B cell (primary cell): Measurements from ENCODE around the gene HS3ST5. TPM values are rescaled to one million over a fixed set of nuclear protein-coding genes. Genes with fewer than 3 reads are reported as not detected.

Experiments
- ATAC-seq: fragments of 200-7000 bp; cut with Tn5 transposase; one replicate; pipeline ENCODE4 v1.10.0; 2021; ENCODE audit warnings: low read depth, mild to moderate bottlenecking, moderate number of reproducible peaks, moderate library complexity
- CTCF ChIA-PET: fragments of 350-600 bp; sonication (Branson Sonifier 250); formaldehyde crosslinking; loops from one replicate; lab custom pipeline; 2021; ENCODE audit warnings: antibody characterized with exemption, inconsistent platforms; lab: Charles Lee
- POLR2A ChIA-PET: fragments of 350-600 bp; sonication (Branson Sonifier 250); formaldehyde crosslinking; loops from one replicate; lab custom pipeline; 2021; ENCODE audit warnings: antibody characterized with exemption; lab: Charles Lee
- DNase-seq: peaks from one replicate; pipeline ENCODE4 v3.0.0; 2013
- H2AFZ ChIP-seq: 2 replicates; pipeline ENCODE4 v1.6.1; 2012; ENCODE audit warnings: mild to moderate bottlenecking, low read depth, low read length; ENCODE audit not compliant: insufficient read depth, poor library complexity, severe bottlenecking
- H3K27ac ChIP-seq, 2 donors: 1 replicate in 1 of 2; 2 replicates in 1 of 2; pipeline ENCODE4 v1.5.1; 2012 to 2013; ENCODE audit warnings: low read length in 2 of 2, mild to moderate bottlenecking in 2 of 2, moderate library complexity in 1 of 2
- H3K27me3 ChIP-seq, 4 experiments: fragments of 200-600 bp in 1 of 4; sonication (generic) in 1 of 4; replicated peaks in 1 of 4; 1 replicate in 2 of 4; 2 replicates in 2 of 4; pipeline versions ENCODE4 v1.6.1 to v1.7.0; 2013 to 2016; ENCODE audit warnings: low read length in 3 of 4, mild to moderate bottlenecking in 2 of 4, mixed read lengths in 1 of 4, moderate library complexity in 1 of 4; ENCODE audit not compliant: insufficient read depth in 4 of 4, control insufficient read depth in 3 of 4; ENCODE audit errors: control extremely low read depth in 1 of 4
- H3K36me3 ChIP-seq, 2 experiments: replicated peaks in 1 of 2; 1 replicate in 1 of 2; 2 replicates in 1 of 2; pipeline versions ENCODE4 v1.6.1 to v1.7.1; 2013; ENCODE audit warnings: low read length in 1 of 2; ENCODE audit not compliant: insufficient read depth in 2 of 2, control insufficient read depth in 1 of 2; ENCODE audit errors: control extremely low read depth in 1 of 2, extremely low read depth in 1 of 2
- H3K4me1 ChIP-seq, 2 donors: fragments of 200-600 bp in 1 of 2; sonication (generic) in 1 of 2; 1 replicate in 1 of 2; 2 replicates in 1 of 2; pipeline versions ENCODE4 v1.5.1 to v1.6.1; 2013 to 2017; ENCODE audit warnings: low read length in 2 of 2; ENCODE audit not compliant: control insufficient read depth in 2 of 2, insufficient read depth in 2 of 2
- H3K4me2 ChIP-seq: replicated peaks from 2 replicates; pipeline ENCODE3; 2012; ENCODE audit warnings: mild to moderate bottlenecking, low read depth, low read length; ENCODE audit not compliant: poor library complexity, severe bottlenecking
- H3K4me3 ChIP-seq, 5 experiments: fragments of 200-600 bp in 1 of 5; sonication (generic) in 1 of 5; 1 replicate in 3 of 5; 2 replicates in 2 of 5; pipeline versions ENCODE4 v1.5.1 to v1.7.0; 2011 to 2016; ENCODE audit warnings: low read length in 4 of 5, mild to moderate bottlenecking in 4 of 5, low read depth in 2 of 5, control low read depth in 1 of 5, moderate library complexity in 1 of 5; ENCODE audit not compliant: insufficient read depth in 1 of 5; ENCODE audit errors: control extremely low read depth in 1 of 5, extremely low read depth in 1 of 5
- H3K79me2 ChIP-seq: fragments of 200-600 bp; sonication (generic); one replicate; pipeline ENCODE4 v1.6.0; 2016; ENCODE audit warnings: low read length; ENCODE audit not compliant: control insufficient read depth, insufficient read depth
- H3K9ac ChIP-seq: fragments of 200-600 bp; sonication (generic); 2 replicates; pipeline ENCODE4 v1.6.1; 2017; ENCODE audit warnings: mild to moderate bottlenecking, low read length, moderate library complexity
- H3K9me3 ChIP-seq, 3 donors: one replicate each; pipeline versions ENCODE4 v1.6.1 to v1.7.1; 2013; ENCODE audit warnings: low read length in 2 of 3; ENCODE audit not compliant: control insufficient read depth in 2 of 3, insufficient read depth in 1 of 3; ENCODE audit errors: control extremely low read depth in 1 of 3
- H4K20me1 ChIP-seq: 2 replicates; pipeline ENCODE4 v1.6.0; 2012; ENCODE audit warnings: mild to moderate bottlenecking, low read length; ENCODE audit not compliant: insufficient read depth, control insufficient read depth, poor library complexity, severe bottlenecking
- H3K27ac Mint-ChIP-seq: one replicate; pipeline ENCODE4 v1.8.0; 2021; ENCODE audit warnings: mixed read lengths
- H3K27me3 Mint-ChIP-seq: one replicate; pipeline ENCODE4 v1.8.0; 2021; ENCODE audit warnings: mixed read lengths
- H3K4me1 Mint-ChIP-seq: one replicate; pipeline ENCODE4 v1.8.0; 2021; ENCODE audit warnings: mixed read lengths
- H3K4me3 Mint-ChIP-seq: one replicate; pipeline ENCODE4 v1.8.0; 2021; ENCODE audit warnings: mixed read lengths
- H3K9me3 Mint-ChIP-seq: one replicate; pipeline ENCODE4 v1.8.0; 2022; ENCODE audit warnings: mixed read lengths; ENCODE audit not compliant: insufficient read depth
- CTCF ChIP-seq: fragments of 200-600 bp; IDR thresholded peaks from one replicate; pipeline ENCODE4 v1.8.0; 2022; ENCODE audit warnings: antibody characterized with exemption, mild to moderate bottlenecking
- EZH2 ChIP-seq: IDR thresholded peaks from 2 replicates; pipeline ENCODE4 v1.6.1; 2012; ENCODE audit warnings: borderline replicate concordance, low read depth, mild to moderate bottlenecking, moderate library complexity, low read length; ENCODE audit not compliant: insufficient read depth, poor library complexity, severe bottlenecking
- WGBS: methylation state at CpG from one replicate; pipeline ENCODE4 v1.1.5; 2013; ENCODE audit warnings: missing lambda C conversion rate; ENCODE audit not compliant: insufficient coverage; 5-methylcytosine and 5-hydroxymethylcytosine counted together
- intact Hi-C: fragments of 100-400 bp; cut with micrococcal nuclease; formaldehyde crosslinking; loops from one replicate; pipeline ENCODE4 v1.10.0; 2022
- polyA plus RNA-seq: library from polyadenylated mRNA; depleted of rRNA; stranded (reverse); fragments of >200 nt; gene quantifications from 2 replicates; pipeline ENCODE4 v1.2.3, GENCODE V29; 2012
- total RNA-seq, 2 donors: library from RNA; stranded (reverse); fragments of 120-200 nt in 1 of 2; gene quantifications; 1 replicate in 1 of 2; 2 replicates in 1 of 2; pipeline versions ENCODE4 v1.2.3 to v1.2.4, GENCODE V29; 2013 to 2022

The HS3ST5 gene
- total and polyA plus RNA-seq, 2 donors (not counting 1 experiment from before 2014, with no cell fraction given), result not detected

- no peak overlapping the region for H3K4me3 ChIP-seq
- intact Hi-C loops, result no loop called here
- POLR2A ChIA-PET, result no interaction called here
Observed at GRCh38 chr6:114355300-114355699, 12.5 kb upstream of the HS3ST5 start.

GRCh38 chr6:114354482-114354881, 11.7 kb upstream of the HS3ST5 start:
- Histone ChIP-seq H3K27me3 (no peaks in the 10 kb centered on the region), H3K4me1 (no peaks in the 10 kb centered on the region), H4K20me1 (no peaks in the 10 kb centered on the region), H3K4me2 (no peak overlapping the region), H2AFZ (no peak overlapping the region), H3K36me3 (no peaks in the 10 kb centered on the region), H3K79me2 (no peaks in the 10 kb centered on the region), H3K9ac (no peak overlapping the region), H3K9me3 (no peaks in the 10 kb centered on the region), H3K27ac (no peak overlapping the region), H3K4me3 (no peak overlapping the region)
- Mint-ChIP-seq H3K27me3 (peaks cover 4% of the 10 kb centered on the region), H3K9me3 (no peaks in the 10 kb centered on the region), H3K27ac (no peak overlapping the region), H3K4me1 (no peaks in the 10 kb centered on the region), H3K4me3 (no peak overlapping the region)
- intact Hi-C loops, result no loop called here
- no peak for ATAC-seq
- ChIA-PET CTCF (no interaction called here), POLR2A (no interaction called here)
- DNase-seq, result no peak
- no peak for TF ChIP-seq EZH2
- no peak for TF ChIP-seq CTCF
- no CpG with 5 or more reads among the region's 2 CpGs for WGBS

More at GRCh38 chr6:114355300-114355699, 12.5 kb upstream of the HS3ST5 start:
- H3K9me3 Mint-ChIP-seq, result no peaks in the 10 kb centered on the region
- CTCF ChIA-PET, result no interaction called here
- Histone ChIP-seq H3K79me2 (no peaks in the 10 kb centered on the region), H2AFZ (no peak overlapping the region), H3K4me2 (no peak overlapping the region), H3K27ac (no peak overlapping the region), H3K27me3 (no peaks in the 10 kb centered on the region), H3K4me1 (no peaks in the 10 kb centered on the region), H3K9ac (no peak overlapping the region), H4K20me1 (no peaks in the 10 kb centered on the region), H3K9me3 (no peaks in the 10 kb centered on the region), H3K36me3 (no peaks in the 10 kb centered on the region)
- H3K27ac Mint-ChIP-seq, result no peak overlapping the region
- H3K4me3 Mint-ChIP-seq, result no peak overlapping the region
- no peak for TF ChIP-seq CTCF
- TF ChIP-seq EZH2, result no peak
- no peaks in the 10 kb centered on the region for H3K4me1 Mint-ChIP-seq
- DNase-seq, result no peak
- ATAC-seq, result no peak
- H3K27me3 Mint-ChIP-seq, result no peaks in the 10 kb centered on the region
